KMS-11 (cell line): ENCODE data around the gene PCSK1N.
"Not testable (repeated sequence)": the region's sequence is repeated elsewhere in the genome, so short reads cannot be mapped to it uniquely, and the experiment has no call there.

Source experiments
- H2AFZ ChIP-seq: fragments of 200-600 bp; sonication (generic); 2 replicates; pipeline ENCODE4 v1.6.1; 2016; ENCODE audit warnings: antibody characterized with exemption, mixed run types, low read depth
- H3K27ac ChIP-seq: fragments of 200-600 bp; sonication (generic); 2 replicates; pipeline ENCODE4 v1.6.1; 2016; ENCODE audit warnings: mild to moderate bottlenecking, mixed run types
- H3K27me3 ChIP-seq: fragments of 200-600 bp; sonication (generic); 2 replicates; pipeline ENCODE4 v1.6.1; 2017; ENCODE audit warnings: mild to moderate bottlenecking, low read depth, mixed run types, moderate library complexity; ENCODE audit not compliant: insufficient read depth
- H3K36me3 ChIP-seq: fragments of 200-600 bp; sonication (generic); 2 replicates; pipeline ENCODE4 v1.6.1; 2017; ENCODE audit warnings: mild to moderate bottlenecking, mixed run types; ENCODE audit not compliant: insufficient read depth
- H3K4me1 ChIP-seq: fragments of 200-600 bp; sonication (generic); 2 replicates; pipeline ENCODE4 v1.6.1; 2016; ENCODE audit warnings: mild to moderate bottlenecking, low read depth, mixed run types; ENCODE audit not compliant: poor library complexity, severe bottlenecking
- H3K4me2 ChIP-seq: fragments of 200-600 bp; sonication (generic); 2 replicates; pipeline ENCODE4 v1.7.0; 2016; ENCODE audit warnings: mild to moderate bottlenecking, mixed run types
- H3K4me3 ChIP-seq: fragments of 200-600 bp; sonication (generic); IDR thresholded peaks from 2 replicates; pipeline ENCODE4 v1.6.1; 2017; ENCODE audit warnings: low read depth, low read length, mixed read lengths; ENCODE audit not compliant: insufficient read depth
- H3K79me2 ChIP-seq: fragments of 200-600 bp; sonication (generic); 2 replicates; pipeline ENCODE4 v1.6.1; 2016; ENCODE audit warnings: low read depth, mixed run types; ENCODE audit not compliant: insufficient read depth
- H3K9ac ChIP-seq: fragments of 200-600 bp; sonication (generic); 2 replicates; pipeline ENCODE4 v1.6.1; 2016; ENCODE audit warnings: mild to moderate bottlenecking, mixed run types
- H4K20me1 ChIP-seq: fragments of 200-600 bp; sonication (generic); 2 replicates; pipeline ENCODE4 v1.6.1; 2016; ENCODE audit warnings: mild to moderate bottlenecking, mixed run types; ENCODE audit not compliant: insufficient read depth
- TF ChIP-seq, protein P1 (sequence below): fragments of 200-600 bp; sonication (generic); conservative IDR thresholded peaks from 2 replicates; pipeline ENCODE4 v1.6.1; 2017; ENCODE audit warnings: low read depth, mild to moderate bottlenecking, antibody characterized with exemption, low read length, moderate library complexity, mixed read lengths

The PCSK1N gene

DNA sequence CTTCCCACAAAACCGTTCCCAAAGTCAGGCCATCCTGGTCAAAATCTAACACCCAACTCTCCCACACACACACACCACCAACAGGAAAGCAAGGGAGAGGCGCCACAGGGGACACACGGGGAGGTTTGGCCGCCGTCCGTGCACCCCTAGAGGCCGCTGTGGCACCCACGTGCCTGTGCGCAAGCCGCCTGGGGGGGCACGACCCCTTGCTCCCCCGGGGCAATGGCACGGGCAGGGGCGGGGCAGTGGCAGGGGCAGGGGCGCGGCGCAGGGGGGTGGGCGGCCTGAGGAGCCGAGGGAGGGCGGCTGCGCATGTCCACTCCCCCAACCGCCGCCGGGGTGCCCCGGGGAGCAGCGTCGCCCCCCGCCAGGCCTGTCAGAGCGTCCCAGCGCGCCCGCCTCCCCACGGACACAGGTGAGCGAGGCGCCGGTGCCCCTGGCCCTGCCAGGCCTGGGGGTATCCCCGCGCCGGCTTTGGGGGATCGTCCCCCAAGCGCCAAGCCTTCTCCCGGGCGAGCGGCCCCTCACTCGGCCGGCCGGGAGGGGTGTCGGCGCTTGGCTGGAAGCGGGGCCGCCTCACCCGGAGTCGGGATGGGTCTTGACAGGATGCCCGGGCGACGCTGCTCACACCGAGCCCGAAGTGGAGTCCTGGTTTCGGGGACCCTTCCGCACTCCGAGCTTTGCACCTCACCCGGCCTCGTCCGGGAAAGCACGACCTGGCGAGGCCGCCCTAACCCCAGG lies 9.1 kb downstream of the PCSK1N start, which contains the start of gene ERAS:
Gene ERAS (plus strand): TSS at position 379 of the 741 bp plus-strand sequence. CDS start 2,611 bp downstream, outside the sequence.
- no peaks in the 10 kb centered on the region for H3K4me1 ChIP-seq
- no peaks in the 10 kb centered on the region for H3K36me3 ChIP-seq
- H3K79me2 ChIP-seq: no peaks in the 10 kb centered on the region
- no peaks in the 10 kb centered on the region for H4K20me1 ChIP-seq
- TF ChIP-seq, protein P1, sequence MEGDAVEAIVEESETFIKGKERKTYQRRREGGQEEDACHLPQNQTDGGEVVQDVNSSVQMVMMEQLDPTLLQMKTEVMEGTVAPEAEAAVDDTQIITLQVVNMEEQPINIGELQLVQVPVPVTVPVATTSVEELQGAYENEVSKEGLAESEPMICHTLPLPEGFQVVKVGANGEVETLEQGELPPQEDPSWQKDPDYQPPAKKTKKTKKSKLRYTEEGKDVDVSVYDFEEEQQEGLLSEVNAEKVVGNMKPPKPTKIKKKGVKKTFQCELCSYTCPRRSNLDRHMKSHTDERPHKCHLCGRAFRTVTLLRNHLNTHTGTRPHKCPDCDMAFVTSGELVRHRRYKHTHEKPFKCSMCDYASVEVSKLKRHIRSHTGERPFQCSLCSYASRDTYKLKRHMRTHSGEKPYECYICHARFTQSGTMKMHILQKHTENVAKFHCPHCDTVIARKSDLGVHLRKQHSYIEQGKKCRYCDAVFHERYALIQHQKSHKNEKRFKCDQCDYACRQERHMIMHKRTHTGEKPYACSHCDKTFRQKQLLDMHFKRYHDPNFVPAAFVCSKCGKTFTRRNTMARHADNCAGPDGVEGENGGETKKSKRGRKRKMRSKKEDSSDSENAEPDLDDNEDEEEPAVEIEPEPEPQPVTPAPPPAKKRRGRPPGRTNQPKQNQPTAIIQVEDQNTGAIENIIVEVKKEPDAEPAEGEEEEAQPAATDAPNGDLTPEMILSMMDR: no peak
- H3K27ac ChIP-seq: no peak within 1 kb of the TSS
- H2AFZ ChIP-seq: no peak within 1 kb of the TSS
- H3K4me2 ChIP-seq: no peak within 1 kb of the TSS
- H3K4me3 ChIP-seq: no peak within 1 kb of the TSS
- H3K9ac ChIP-seq: no peak within 1 kb of the TSS
- H3K27me3 ChIP-seq: no peaks in the 10 kb centered on the region

DNA sequence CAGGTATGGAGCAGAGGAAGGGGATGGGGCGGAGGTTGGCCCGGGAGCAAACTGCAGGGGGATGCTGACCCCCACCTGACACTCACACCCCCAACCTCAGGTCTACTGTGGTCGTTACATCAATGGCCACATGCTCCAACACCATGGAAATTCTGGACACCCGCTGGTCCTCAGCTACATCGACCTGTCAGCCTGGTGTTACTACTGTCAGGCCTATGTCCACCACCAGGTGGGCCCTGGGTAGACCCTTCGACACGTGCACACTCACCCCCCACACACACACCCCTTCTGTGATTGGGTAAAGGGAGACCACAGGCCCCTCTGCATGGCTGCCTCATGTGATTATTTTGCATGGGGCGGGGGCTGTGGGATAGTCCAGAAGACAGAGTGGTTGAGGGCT lies 11.3 kb downstream of the PCSK1N start:
- TF ChIP-seq, protein P1: no peak
- Histone ChIP-seq H2AFZ (no peak overlapping the region), H3K79me2 (no peaks in the 10 kb centered on the region), H3K36me3 (no peaks in the 10 kb centered on the region), H3K9ac (no peak overlapping the region), H3K4me1 (no peaks in the 10 kb centered on the region), H3K4me2 (no peak overlapping the region), H4K20me1 (no peaks in the 10 kb centered on the region), H3K27me3 (no peaks in the 10 kb centered on the region), H3K27ac (no peak overlapping the region), H3K4me3 (no peak overlapping the region)

- no peaks in the 10 kb centered on the region for H3K27me3 ChIP-seq
- H4K20me1 ChIP-seq: no peaks in the 10 kb centered on the region
- no peak overlapping the region for H3K9ac ChIP-seq
- no peaks in the 10 kb centered on the region for H3K36me3 ChIP-seq
- TF ChIP-seq, protein P1: no peak
- H3K4me2 ChIP-seq: no peak overlapping the region
- H3K79me2 ChIP-seq: no peaks in the 10 kb centered on the region
- no peak overlapping the region for H2AFZ ChIP-seq
- H3K4me1 ChIP-seq: no peaks in the 10 kb centered on the region
- H3K4me3 ChIP-seq: no peak overlapping the region
- no peak overlapping the region for H3K27ac ChIP-seq
These were observed 12.4 kb downstream of the PCSK1N start for GRCh38 chrX:48823053-48823452.

GRCh38 chrX:48819394-48819793 lies 16.0 kb downstream of the PCSK1N start:
- not testable (repeated sequence) for H3K9ac ChIP-seq, H3K36me3 ChIP-seq, H3K27ac ChIP-seq, H3K4me2 ChIP-seq, H3K4me3 ChIP-seq, H2AFZ ChIP-seq, H3K27me3 ChIP-seq, H3K4me1 ChIP-seq, H4K20me1 ChIP-seq, H3K79me2 ChIP-seq

DNA sequence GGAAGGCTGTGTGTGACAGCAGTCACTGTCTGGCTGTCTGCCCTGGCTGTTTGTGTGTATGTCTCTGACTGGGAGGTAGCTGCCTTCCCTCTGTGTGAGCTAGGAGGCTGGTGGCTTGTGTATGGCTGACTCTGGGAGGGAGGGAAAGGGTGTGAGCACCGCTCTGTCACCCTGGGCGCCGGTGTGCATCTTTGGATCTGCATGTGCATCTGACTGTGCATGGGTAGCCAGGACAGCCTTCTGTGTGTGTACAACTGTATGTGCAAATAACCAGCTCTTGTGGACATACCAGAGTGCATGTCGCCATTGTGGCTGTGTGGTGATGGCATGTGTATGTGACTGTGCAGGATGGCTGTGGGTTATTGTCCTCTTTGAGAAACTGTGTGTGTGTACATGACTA lies 16.5 kb downstream of the PCSK1N start:
- Histone ChIP-seq H3K79me2 (no peaks in the 10 kb centered on the region), H3K9ac (no peak overlapping the region), H3K4me3 (no peak overlapping the region), H3K36me3 (no peaks in the 10 kb centered on the region), H4K20me1 (no peaks in the 10 kb centered on the region), H3K4me1 (no peaks in the 10 kb centered on the region), H3K27ac (no peak overlapping the region), H3K27me3 (no peaks in the 10 kb centered on the region), H3K4me2 (no peak overlapping the region), H2AFZ (no peak overlapping the region)
- TF ChIP-seq, protein P1: no peak
